Esophagus muscularis mucosa (tissue), 4 donors: ENCODE data around the gene DGCR2. TPM values are rescaled to one million over a fixed set of nuclear protein-coding genes. Genes with fewer than 3 reads are reported as not detected.

Source experiments
- DNase-seq: peaks from one replicate; pipeline ENCODE4 v3.0.0-alpha.2; 2017; ENCODE audit errors: extremely low spot score
- H3K27ac ChIP-seq, 4 donors: fragments of 200-600 bp; sonication (generic); replicated peaks in 1 of 4; 1 replicate in 3 of 4; 2 replicates in 1 of 4; pipeline ENCODE4 v1.5.1; 2016 to 2019; ENCODE audit warnings: mild to moderate bottlenecking in 1 of 4
- H3K27me3 ChIP-seq, 4 donors: fragments of 200-600 bp; sonication (generic); one replicate each; pipeline versions ENCODE4 v1.5.1 to v1.6.0; 2016 to 2019
- H3K36me3 ChIP-seq, 4 donors: fragments of 200-600 bp; sonication (generic); one replicate each; pipeline ENCODE4 v1.5.1; 2016 to 2019
- H3K4me1 ChIP-seq, 4 donors: fragments of 200-600 bp; sonication (generic); one replicate each; pipeline ENCODE4 v1.5.1; 2016 to 2019
- H3K4me3 ChIP-seq, 4 donors: fragments of 200-600 bp; sonication (generic); 1 replicate in 2 of 4; 2 replicates in 2 of 4; pipeline ENCODE4 v1.5.1; 2016 to 2019; ENCODE audit warnings: mild to moderate bottlenecking in 4 of 4, moderate library complexity in 1 of 4
- H3K9me3 ChIP-seq, 4 donors: fragments of 200-600 bp; sonication (generic); 1 replicate in 3 of 4; 2 replicates in 1 of 4; pipeline ENCODE4 v1.5.1; 2016 to 2019
- CTCF ChIP-seq, 3 experiments: fragments of 200-600 bp in 2 of 3; fragments of 450-650 bp in 1 of 3; sonication (generic) in 2 of 3; IDR thresholded peaks; one replicate each; pipeline ENCODE4 v1.5.1; 2017 to 2019; ENCODE audit warnings: antibody characterized with exemption in 3 of 3, mild to moderate bottlenecking in 2 of 3, moderate library complexity in 1 of 3
- EP300 ChIP-seq: sonication (generic); formaldehyde crosslinking; IDR thresholded peaks from one replicate; pipeline ENCODE4 v1.6.1; 2017; ENCODE audit warnings: antibody characterized with exemption
- POLR2A ChIP-seq: fragments of 450-650 bp; IDR thresholded peaks from one replicate; pipeline ENCODE4 v1.6.1; 2017; ENCODE audit warnings: antibody characterized with exemption, moderate library complexity, mild to moderate bottlenecking, low read depth
- POLR2AphosphoS5 ChIP-seq, 2 donors: sonication (generic); formaldehyde crosslinking; IDR thresholded peaks; one replicate each; pipeline ENCODE4 v1.6.1; 2017; ENCODE audit warnings: antibody characterized with exemption in 2 of 2
- WGBS: methylation state at CpG from one replicate; pipeline ENCODE4 v1.1.5; 2018; 5-methylcytosine and 5-hydroxymethylcytosine counted together
- intact Hi-C: fragments of 100-400 bp; cut with DNase I; formaldehyde crosslinking; loops from one replicate; pipeline ENCODE4 v1.15.1; 2023
- total RNA-seq, 4 donors: library from RNA; depleted of rRNA; stranded (reverse); fragments of >200 nt; gene quantifications; one replicate each; pipeline versions ENCODE4 v1.1.0 to v1.2.1, GENCODE V29; 2016

Gene DGCR2
- total RNA-seq, 4 donors from 2014 or later, result 45.7 to 79.6 (median 65.4) TPM

- DNase-seq, result no peak
- TF ChIP-seq POLR2A (no peak), EP300 (no peak), POLR2AphosphoS5 (IDR thresholded peaks at IDR 0.05) (no peak)
- no peak overlapping the region for H3K4me3 ChIP-seq
- H3K27ac ChIP-seq, result no peak overlapping the region
- 91% methylated on average over 6 of the region's 11 CpGs for WGBS
- intact Hi-C loops, result no loop called here
- no peaks in the 10 kb centered on the region for H3K9me3 ChIP-seq
- H3K4me1 ChIP-seq, result peaks cover 0 to 12% (median 6%) of the 10 kb centered on the region in 4 donors
- peaks cover 31 to 97% (median 79%) of the 10 kb centered on the region in 4 donors for H3K36me3 ChIP-seq
- no peaks in the 10 kb centered on the region for H3K27me3 ChIP-seq
Measured at GRCh38 chr22:19066531-19067271, 55.5 kb downstream of the DGCR2 start.

GRCh38 chr22:19065929-19066328 lies 56.3 kb downstream of the DGCR2 start:
- H3K27me3 ChIP-seq, result no peaks in the 10 kb centered on the region
- no peak overlapping the region for H3K27ac ChIP-seq
- no peak for DNase-seq
- H3K36me3 ChIP-seq, result peaks cover 33 to 100% (median 85%) of the 10 kb centered on the region in 4 donors
- 85% methylated on average over 5 of the region's 5 CpGs for WGBS
- TF ChIP-seq EP300, result no peak
- TF ChIP-seq POLR2A, result no peak
- no peak for TF ChIP-seq CTCF (IDR thresholded peaks at IDR 0.05)
- TF ChIP-seq POLR2AphosphoS5 (IDR thresholded peaks at IDR 0.05), result no peak
- intact Hi-C loops, result no loop called here
- H3K9me3 ChIP-seq, result no peaks in the 10 kb centered on the region
- H3K4me1 ChIP-seq, result peaks cover 0 to 10% (median 4%) of the 10 kb centered on the region in 4 donors
- H3K4me3 ChIP-seq, result no peak overlapping the region

GRCh38 chr22:19065298-19065859 lies 56.8 kb downstream of the DGCR2 start:
- WGBS, result 91% methylated on average over 8 of the region's 8 CpGs
- TF ChIP-seq POLR2AphosphoS5 (IDR thresholded peaks at IDR 0.05), result no peak
- TF ChIP-seq EP300, result no peak
- TF ChIP-seq POLR2A, result no peak
- TF ChIP-seq CTCF (IDR thresholded peaks at IDR 0.05), result no peak
- Histone ChIP-seq H3K4me1 (peaks cover 0 to 7% (median 2%) of the 10 kb centered on the region in 4 donors), H3K27me3 (no peaks in the 10 kb centered on the region), H3K27ac (no peak overlapping the region), H3K4me3 (no peak overlapping the region), H3K9me3 (no peaks in the 10 kb centered on the region), H3K36me3 (peaks cover 38 to 100% (median 88%) of the 10 kb centered on the region in 4 donors)
- intact Hi-C loops, result no loop called here
- no peak for DNase-seq

GRCh38 chr22:19064354-19065054 lies 57.7 kb downstream of the DGCR2 start:
- intact Hi-C loops, result no loop called here
- H3K27ac ChIP-seq, result no peak overlapping the region
- no peak for DNase-seq
- H3K4me3 ChIP-seq, result no peak overlapping the region
- TF ChIP-seq POLR2A (no peak), POLR2AphosphoS5 (IDR thresholded peaks at IDR 0.05) (no peak), CTCF (IDR thresholded peaks at IDR 0.05) (no peak), EP300 (no peak)
- H3K36me3 ChIP-seq, result peaks cover 46 to 100% (median 95%) of the 10 kb centered on the region in 4 donors
- no peaks in the 10 kb centered on the region for H3K27me3 ChIP-seq
- H3K9me3 ChIP-seq, result no peaks in the 10 kb centered on the region
- WGBS, result 97% methylated on average over 17 of the region's 19 CpGs
- peaks cover 0 to 7% (median 0%) of the 10 kb centered on the region in 4 donors for H3K4me1 ChIP-seq
